HEK293 (cell line): ENCODE results near the gene CALML3.

Experiments used
- CTCF ChIA-PET: fragments of 350-600 bp; formaldehyde crosslinking; extraction: SDS; loops from one replicate; lab custom pipeline; 2021; ENCODE audit warnings: antibody characterized with exemption; lab: Yijun Ruan, JAX
- POLR2A ChIA-PET: fragments of 300-600 bp; formaldehyde crosslinking; extraction: SDS; loops from one replicate; lab custom pipeline; 2020; ENCODE audit warnings: antibody characterized with exemption, inconsistent platforms; lab: Yijun Ruan, JAX
- H3K27ac ChIP-seq: fragments of 200-500 bp; sonication (Bioruptor generic); 2 replicates; pipeline ENCODE4 v1.5.1; 2014; ENCODE audit warnings: low read depth, low read length, control low read depth, inconsistent platforms; ENCODE audit errors: extremely low read depth
- H3K36me3 ChIP-seq, 2 experiments: fragments of 200-500 bp in 1 of 2; sonication (Bioruptor generic) in 1 of 2; 1 replicate in 1 of 2; 2 replicates in 1 of 2; pipeline ENCODE4 v1.5.1; 2014 to 2017; ENCODE audit warnings: inconsistent platforms in 2 of 2, low read length in 2 of 2; ENCODE audit not compliant: control insufficient read depth in 2 of 2, insufficient read depth in 1 of 2
- H3K4me1 ChIP-seq: fragments of 200-500 bp; sonication (Bioruptor generic); 2 replicates; pipeline ENCODE4 v1.5.1; 2014; ENCODE audit warnings: mild to moderate bottlenecking, low read length, inconsistent platforms; ENCODE audit not compliant: control insufficient read depth, insufficient read depth
- H3K4me3 ChIP-seq: 2 replicates; pipeline ENCODE4 v1.5.1; 2011; ENCODE audit warnings: low read depth, mild to moderate bottlenecking, control low read depth, low read length, moderate library complexity
- H3K9me3 ChIP-seq: fragments of 200-500 bp; sonication (Bioruptor generic); 2 replicates; pipeline ENCODE4 v1.5.1; 2014; ENCODE audit warnings: low read depth, low read length, inconsistent platforms; ENCODE audit not compliant: control insufficient read depth, insufficient read depth
- GFI1B ChIP-seq: fragments of 450-650 bp; formaldehyde crosslinking; IDR thresholded peaks from 2 replicates; pipeline ENCODE4 v1.5.1; 2016; ENCODE audit warnings: missing biosample characterization, missing genetic modification characterization
- GLI2 ChIP-seq: fragments of 450-650 bp; formaldehyde crosslinking; IDR thresholded peaks from 2 replicates; pipeline ENCODE4; 2017; ENCODE audit warnings: missing biosample characterization, missing genetic modification characterization, low read depth, borderline replicate concordance
- SCRT1 ChIP-seq: fragments of 450-650 bp; formaldehyde crosslinking; IDR thresholded peaks from 2 replicates; pipeline ENCODE4 v1.5.1; 2016; ENCODE audit warnings: missing biosample characterization, missing genetic modification characterization, borderline replicate concordance
- YY2 ChIP-seq: fragments of 450-650 bp; formaldehyde crosslinking; IDR thresholded peaks from 2 replicates; pipeline ENCODE4 v1.5.1; 2016; ENCODE audit warnings: missing biosample characterization, missing genetic modification characterization
- ZBTB48 ChIP-seq: fragments of 450-650 bp; formaldehyde crosslinking; IDR thresholded peaks from 2 replicates; pipeline ENCODE4 v1.5.1; 2016; ENCODE audit warnings: missing biosample characterization, missing genetic modification characterization
- ZFP37 ChIP-seq: fragments of 450-650 bp; formaldehyde crosslinking; IDR thresholded peaks from 2 replicates; pipeline ENCODE4 v1.5.1; 2016; ENCODE audit warnings: missing biosample characterization, missing genetic modification characterization
- ZNF112 ChIP-seq: fragments of 450-650 bp; formaldehyde crosslinking; IDR thresholded peaks from 2 replicates; pipeline ENCODE4 v1.5.0; 2017; ENCODE audit warnings: missing biosample characterization, missing genetic modification characterization
- ZNF133 ChIP-seq: fragments of 450-650 bp; formaldehyde crosslinking; IDR thresholded peaks from 2 replicates; pipeline ENCODE4 v1.5.1; 2016; ENCODE audit warnings: missing biosample characterization, missing genetic modification characterization
- ZNF223 ChIP-seq: fragments of 450-650 bp; formaldehyde crosslinking; IDR thresholded peaks from 2 replicates; pipeline ENCODE4 v1.5.1; 2016; ENCODE audit warnings: missing biosample characterization, missing genetic modification characterization
- ZNF341 ChIP-seq: fragments of 450-650 bp; formaldehyde crosslinking; IDR thresholded peaks from 2 replicates; pipeline ENCODE4; 2016; ENCODE audit warnings: low read depth, missing biosample characterization, missing genetic modification characterization
- ZNF350 ChIP-seq: fragments of 450-650 bp; formaldehyde crosslinking; IDR thresholded peaks from 2 replicates; pipeline ENCODE4 v1.5.0; 2017; ENCODE audit warnings: missing biosample characterization, mild to moderate bottlenecking, missing genetic modification characterization
- ZNF433 ChIP-seq: fragments of 450-650 bp; formaldehyde crosslinking; IDR thresholded peaks from 2 replicates; pipeline ENCODE4 v1.5.1; 2016; ENCODE audit warnings: missing biosample characterization, missing genetic modification characterization, low read depth
- ZNF530 ChIP-seq: fragments of 450-650 bp; formaldehyde crosslinking; IDR thresholded peaks from 2 replicates; pipeline ENCODE4 v1.5.1; 2016; ENCODE audit warnings: low read depth, missing biosample characterization, missing genetic modification characterization
- ZNF571 ChIP-seq: fragments of 450-650 bp; formaldehyde crosslinking; IDR thresholded peaks from 2 replicates; pipeline ENCODE4 v1.5.0; 2017; ENCODE audit warnings: missing biosample characterization, missing genetic modification characterization
- ZNF596 ChIP-seq: fragments of 450-650 bp; IDR thresholded peaks from 2 replicates; pipeline ENCODE4 v1.5.0; 2018; ENCODE audit warnings: missing biosample characterization, mild to moderate bottlenecking, missing genetic modification characterization, moderate library complexity
- ZNF645 ChIP-seq: fragments of 450-650 bp; formaldehyde crosslinking; IDR thresholded peaks from 2 replicates; pipeline ENCODE4; 2016; ENCODE audit warnings: missing biosample characterization, missing genetic modification characterization
- ZNF658 ChIP-seq: fragments of 450-650 bp; formaldehyde crosslinking; IDR thresholded peaks from 2 replicates; pipeline ENCODE4; 2016; ENCODE audit warnings: missing biosample characterization, missing genetic modification characterization
- ZNF670 ChIP-seq: fragments of 450-650 bp; formaldehyde crosslinking; IDR thresholded peaks from 2 replicates; pipeline ENCODE4 v1.5.1; 2016; ENCODE audit warnings: missing biosample characterization, missing genetic modification characterization, low read depth
- ZNF707 ChIP-seq: fragments of 450-650 bp; formaldehyde crosslinking; IDR thresholded peaks from 2 replicates; pipeline ENCODE4 v1.5.1; 2016; ENCODE audit warnings: missing biosample characterization, missing genetic modification characterization
- ZNF843 ChIP-seq: fragments of 450-650 bp; formaldehyde crosslinking; IDR thresholded peaks from 2 replicates; pipeline ENCODE4 v1.5.1; 2016; ENCODE audit warnings: missing biosample characterization, missing genetic modification characterization

The CALML3 gene

DNA sequence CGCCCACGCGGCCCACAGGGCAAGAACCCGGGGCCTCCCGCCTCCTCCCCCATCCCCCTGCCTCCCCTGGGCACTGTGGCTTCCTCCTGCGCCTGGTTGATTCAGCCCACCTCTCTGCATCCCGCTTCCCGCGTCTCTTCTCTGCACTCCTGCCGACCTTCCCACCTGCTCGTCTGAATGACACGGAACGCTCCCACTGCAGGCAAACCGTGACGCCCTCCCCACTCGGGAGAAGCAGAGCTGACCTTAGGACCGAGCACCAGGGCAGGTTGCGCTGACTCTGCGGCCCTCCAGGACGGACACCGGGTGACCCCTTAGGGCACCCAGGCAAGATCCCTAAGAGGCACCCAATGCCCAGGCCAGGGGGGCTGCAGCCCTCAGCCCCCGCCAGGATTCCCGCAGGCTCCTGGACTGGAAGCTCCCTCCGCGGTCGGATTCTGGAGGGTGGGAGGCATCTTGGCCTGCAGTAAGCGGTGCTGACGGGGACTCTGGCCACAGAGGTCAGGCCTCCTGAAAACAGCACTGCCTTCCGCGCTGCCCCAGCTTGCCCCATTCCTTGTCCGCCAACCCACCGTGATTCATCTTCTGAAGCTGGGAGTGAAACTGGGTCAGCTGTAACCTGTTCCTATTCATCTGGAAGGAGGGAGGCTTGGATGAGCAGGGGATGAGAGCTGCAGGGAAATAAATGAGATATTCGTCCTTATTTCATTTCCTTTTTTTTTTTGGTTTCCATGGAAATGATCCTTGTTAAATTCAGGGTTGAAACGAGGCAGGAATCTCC lies 990 bp downstream of the CALML3 start (continued):
- no peak for TF ChIP-seq ZNF596 (tag by site-specific recombination)
- TF ChIP-seq ZNF571 (tag by site-specific recombination), result no peak
- no peak for TF ChIP-seq ZNF112
- no peak for TF ChIP-seq ZNF133 (tag by site-specific recombination)
- TF ChIP-seq ZNF433 (tag by site-specific recombination), result no peak
- no peak for TF ChIP-seq ZBTB48 (tag by site-specific recombination)
- TF ChIP-seq GLI2 (tag by site-specific recombination), result no peak
- TF ChIP-seq ZNF530 (tag by site-specific recombination), result no peak
- TF ChIP-seq ZFP37 (tag by site-specific recombination), result no peak
- no peak for TF ChIP-seq ZNF670
- TF ChIP-seq ZNF223 (tag by site-specific recombination), result no peak
- no peak for TF ChIP-seq YY2 (tag by site-specific recombination)
- TF ChIP-seq, all 188 proteins: peak for 0

GRCh38 chr10:5526691-5527331 lies 2.0 kb downstream of the CALML3 start:
- no peaks in the 10 kb centered on the region for H3K4me1 ChIP-seq

GRCh38 chr10:5527332-5528200 lies 2.8 kb downstream of the CALML3 start:
- POLR2A ChIA-PET, result no interaction called here
- TF ChIP-seq ZNF658, result no peak
- no peak for TF ChIP-seq GFI1B
- TF ChIP-seq ZNF433 (tag by site-specific recombination), result no peak
- TF ChIP-seq ZNF707, result no peak
- TF ChIP-seq ZNF645, result no peak
- no peak for TF ChIP-seq ZNF350 (tag by site-specific recombination)
- TF ChIP-seq ZNF341 (tag by site-specific recombination), result no peak
- Histone ChIP-seq H3K9me3 (no peaks in the 10 kb centered on the region), H3K27ac (no peak overlapping the region), H3K4me1 (no peaks in the 10 kb centered on the region), H3K4me3 (no peak overlapping the region), H3K36me3 (no peaks in the 10 kb centered on the region)
- CTCF ChIA-PET, result no interaction called here

More at GRCh38 chr10:5526691-5527331, 2.0 kb downstream of the CALML3 start:
- ChIA-PET POLR2A (no interaction called here), CTCF (no interaction called here)
- TF ChIP-seq ZNF843 (tag by site-specific recombination) (no peak), SCRT1 (tag by site-specific recombination) (0 out of 2 replicates have a peak, but pooled peaks have one; percentile 10)
- Histone ChIP-seq H3K4me3 (no peak overlapping the region), H3K27ac (no peak overlapping the region), H3K9me3 (no peaks in the 10 kb centered on the region), H3K36me3 (no peaks in the 10 kb centered on the region)
